ENCODE data around the gene CACFD1. TPM values are rescaled to one million over a fixed set of nuclear protein-coding genes. Genes with fewer than 3 reads are reported as not detected.

CACFD1 gene
- total and polyA plus RNA-seq, 9 of the 15 experiments (the other 6 are each of a cell fraction or from before 2014, with no cell fraction given) = 0.11 to 1.4 (median 1.1) TPM; not detected in 2

- TF ChIP-seq CUX1 (CRISPR knock-in tag; IDR thresholded peaks at IDR 0.05) (no peak), ELF1 (tag; IDR thresholded peaks at IDR 0.05) (no peak), ZNF121 (CRISPR knock-in tag; conservative IDR thresholded peaks at IDR 0.05) (no peak), ERF (CRISPR knock-in tag; IDR thresholded peaks at IDR 0.05) (no peak), MBD1 (CRISPR knock-in tag; IDR thresholded peaks at IDR 0.05) (no peak), KLF10 (CRISPR knock-in tag; IDR thresholded peaks at IDR 0.05) (no peak), NR2C2 (CRISPR knock-in tag; IDR thresholded peaks at IDR 0.05) (no peak), NR2C2 (tag; IDR thresholded peaks at IDR 0.05) (no peak), HDAC1 (IDR thresholded peaks at IDR 0.05) (no peak), NR4A1 (CRISPR knock-in tag; IDR thresholded peaks at IDR 0.05) (no peak), NR4A1 (tag; IDR thresholded peaks at IDR 0.05) (no peak), ZNF431 (CRISPR knock-in tag; IDR thresholded peaks at IDR 0.05) (no peak), MLX (CRISPR knock-in tag; conservative IDR thresholded peaks at IDR 0.05) (no peak), HIVEP1 (CRISPR knock-in tag; IDR thresholded peaks at IDR 0.05) (no peak), FIP1L1 (IDR thresholded peaks at IDR 0.05; ENCODE audit: low read depth, low read length, poor library complexity, severe bottlenecking) (no peak)
These were observed 46.3 kb downstream of the CACFD1 start (continued) for GRCh38 chr9:133505901-133506652.
